ENCODE measurements around the gene WDFY1.
"Not testable (repeated sequence)": the region's sequence is repeated elsewhere in the genome, so short reads cannot be mapped to it uniquely, and the experiment has no call there.

WDFY1 gene

GRCh38 chr2:223956300-223956699 is 11.2 kb upstream of the WDFY1 start:
- no peak for FAIRE-seq

GRCh38 chr2:223954401-223954800 is 9.3 kb upstream of the WDFY1 start:
- FAIRE-seq: no peak

- no peak for FAIRE-seq
Observed at GRCh38 chr2:223952280-223952968, 7.3 kb upstream of the WDFY1 start.

GRCh38 chr2:223950448-223951347 is 5.6 kb upstream of the WDFY1 start:
- FAIRE-seq: no peak

- no peak for FAIRE-seq
Observed at GRCh38 chr2:223949241-223949840, 4.2 kb upstream of the WDFY1 start.

GRCh38 chr2:223947711-223948205 is 2.6 kb upstream of the WDFY1 start:
- no peak for FAIRE-seq

GRCh38 chr2:223945755-223946154 is 620 bp upstream of the WDFY1 start:
- FAIRE-seq: no peak

GRCh38 chr2:223944166-223944702 is 901 bp downstream of the WDFY1 start:
- no peak for FAIRE-seq

- FAIRE-seq: no peak
Observed at GRCh38 chr2:223943561-223944008, 1.6 kb downstream of the WDFY1 start.

- no peak for FAIRE-seq
Observed at GRCh38 chr2:223943135-223943534, 2.0 kb downstream of the WDFY1 start.

- FAIRE-seq: no peak
Observed at GRCh38 chr2:223941579-223942277, 3.4 kb downstream of the WDFY1 start.

- not testable (repeated sequence) for FAIRE-seq
Observed at GRCh38 chr2:223939438-223939837, 5.7 kb downstream of the WDFY1 start.

GRCh38 chr2:223937535-223937934 is 7.6 kb downstream of the WDFY1 start:
- no peak for FAIRE-seq

- no peak for FAIRE-seq
Observed at GRCh38 chr2:223936862-223937326, 8.2 kb downstream of the WDFY1 start.

GRCh38 chr2:223935459-223936125 is 9.5 kb downstream of the WDFY1 start:
- no peak for FAIRE-seq

- FAIRE-seq: no peak
Observed at GRCh38 chr2:223934870-223935269, 10.3 kb downstream of the WDFY1 start.

- no peak for FAIRE-seq
Observed at GRCh38 chr2:223932816-223933800, 12.0 kb downstream of the WDFY1 start.

- no peak for FAIRE-seq
Observed at GRCh38 chr2:223930103-223930976, 14.8 kb downstream of the WDFY1 start.

- no peak for FAIRE-seq
Observed at GRCh38 chr2:223929571-223930102, 15.5 kb downstream of the WDFY1 start.

Measured in G401.6 (cell line).